Astrocyte (in vitro differentiated cells and primary cell): ENCODE measurements around the gene GNG12. TPM values are rescaled to one million over a fixed set of nuclear protein-coding genes. Genes with fewer than 3 reads are reported as not detected.
A peak's percentile ranks its signal among the peaks of the same experiment; 100 is the strongest.

Experiments used
- DNase-seq: peaks from one replicate; pipeline ENCODE4 v3.0.0-alpha.2; 2010; ENCODE audit warnings: low read depth
- FAIRE-seq: peaks from 2 replicates; lab custom pipeline; 2011; peaks lifted over from hg19 to GRCh38; lab: Jason Lieb, UNC
- H2AFZ ChIP-seq: 2 replicates; pipeline ENCODE4 v1.6.0; 2012; ENCODE audit warnings: low read depth, low read length, inconsistent platforms
- H3K27ac ChIP-seq: 2 replicates; pipeline ENCODE4 v1.5.1; 2011; ENCODE audit warnings: low read depth, low read length, inconsistent platforms
- H3K27me3 ChIP-seq: 2 replicates; pipeline ENCODE4 v1.6.0; 2011; ENCODE audit warnings: low read length, inconsistent platforms; ENCODE audit not compliant: insufficient read depth
- H3K36me3 ChIP-seq: 2 replicates; pipeline ENCODE4 v1.5.1; 2011; ENCODE audit warnings: low read length, inconsistent platforms; ENCODE audit not compliant: insufficient read depth
- H3K4me1 ChIP-seq: 2 replicates; pipeline ENCODE4 v1.5.1; 2011; ENCODE audit warnings: low read length, inconsistent platforms; ENCODE audit not compliant: insufficient read depth
- H3K4me2 ChIP-seq: 2 replicates; pipeline ENCODE4 v1.6.0; 2012; ENCODE audit warnings: low read length, inconsistent platforms
- H3K4me3 ChIP-seq: 2 replicates; pipeline ENCODE4 v1.5.1; 2011; ENCODE audit warnings: low read depth, mild to moderate bottlenecking, low read length, inconsistent platforms; ENCODE audit not compliant: insufficient read depth
- H3K79me2 ChIP-seq: 2 replicates; pipeline ENCODE4 v1.6.0; 2012; ENCODE audit warnings: mild to moderate bottlenecking, low read length, inconsistent platforms; ENCODE audit not compliant: insufficient read depth
- H3K9ac ChIP-seq: 2 replicates; pipeline ENCODE4 v1.6.0; 2012; ENCODE audit warnings: mild to moderate bottlenecking, low read length, inconsistent platforms
- H3K9me3 ChIP-seq: 2 replicates; pipeline ENCODE4 v1.5.1; 2012; ENCODE audit warnings: low read depth, mild to moderate bottlenecking, low read length, inconsistent platforms; ENCODE audit not compliant: insufficient read depth
- H4K20me1 ChIP-seq: 2 replicates; pipeline ENCODE4 v1.6.0; 2012; ENCODE audit warnings: low read length, inconsistent platforms; ENCODE audit not compliant: insufficient read depth
- H3K27ac Mint-ChIP-seq: one replicate; pipeline ENCODE4 v1.8.0; 2021; ENCODE audit warnings: mild to moderate bottlenecking, mixed read lengths; ENCODE audit not compliant: unreplicated experiment
- H3K27me3 Mint-ChIP-seq: one replicate; pipeline ENCODE4 v1.8.0; 2021; ENCODE audit warnings: low read depth, mixed read lengths; ENCODE audit not compliant: unreplicated experiment
- H3K36me3 Mint-ChIP-seq: one replicate; pipeline ENCODE4 v1.8.0; 2021; ENCODE audit warnings: low read depth, mixed read lengths; ENCODE audit not compliant: unreplicated experiment
- H3K4me1 Mint-ChIP-seq: one replicate; pipeline ENCODE4 v1.8.0; 2021; ENCODE audit warnings: low read depth, mixed read lengths; ENCODE audit not compliant: unreplicated experiment
- H3K4me3 Mint-ChIP-seq: one replicate; pipeline ENCODE4 v1.8.0; 2021; ENCODE audit warnings: mild to moderate bottlenecking, moderate library complexity, mixed read lengths; ENCODE audit not compliant: unreplicated experiment
- H3K9me3 Mint-ChIP-seq: one replicate; pipeline ENCODE4 v1.8.0; 2021; ENCODE audit warnings: mild to moderate bottlenecking, mixed read lengths; ENCODE audit not compliant: unreplicated experiment
- EZH2 ChIP-seq: IDR thresholded peaks from 2 replicates; pipeline ENCODE4 v1.6.1; 2012; ENCODE audit warnings: mild to moderate bottlenecking, low read length, inconsistent platforms; ENCODE audit not compliant: insufficient read depth
- total RNA-seq: library from RNA; stranded (reverse); gene quantifications from 2 replicates; pipeline ENCODE4 v1.2.1, GENCODE V29; 2021
- TF ChIP-seq, protein P1 (sequence below): IDR thresholded peaks from 2 replicates; pipeline ENCODE4 v1.5.1; 2011; ENCODE audit warnings: low read depth, mild to moderate bottlenecking, inconsistent platforms, low read length, moderate library complexity; ENCODE audit not compliant: insufficient read depth

Gene GNG12
- total RNA-seq, 1 donor from 2014 or later, result 101 TPM

DNA sequence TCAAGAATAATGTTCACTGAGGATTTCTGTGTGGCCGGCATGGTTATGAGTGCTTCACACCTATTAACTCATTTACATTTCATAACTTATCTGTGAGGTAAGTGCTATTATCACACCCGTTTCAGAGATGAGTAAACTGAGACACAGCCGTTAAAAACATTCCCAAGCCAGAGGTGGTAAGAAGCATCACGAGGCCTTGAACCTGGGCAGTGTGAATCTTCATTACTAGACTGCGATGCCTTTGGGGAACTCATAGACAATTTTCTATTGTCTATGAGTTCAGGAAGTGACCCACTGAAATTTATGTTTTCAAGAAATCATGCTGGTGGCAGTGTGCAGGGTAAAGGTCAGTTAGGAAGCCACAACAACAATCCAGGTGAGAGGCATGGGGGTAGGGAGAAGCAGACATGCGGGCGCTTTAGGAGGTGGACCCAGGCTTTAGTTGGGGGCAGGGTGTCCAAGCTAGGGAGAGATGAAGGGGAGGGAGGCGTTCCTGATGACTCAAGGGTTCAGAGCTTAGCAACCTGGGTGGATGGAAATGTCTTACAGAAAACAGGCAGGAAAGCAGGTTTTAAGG is 14.5 kb downstream of the GNG12 start:
- H3K4me2 ChIP-seq, result no peak overlapping the region
- H3K27me3 Mint-ChIP-seq, result no peaks in the 10 kb centered on the region
- H3K36me3 Mint-ChIP-seq, result peaks cover 14% of the 10 kb centered on the region
- H3K27ac ChIP-seq, result peak overlapping the region; percentile 3
- peak; percentile 38 for DNase-seq
- no peaks in the 10 kb centered on the region for H3K27me3 ChIP-seq
- peak overlapping the region; percentile 27 for H3K27ac Mint-ChIP-seq
- H2AFZ ChIP-seq, result no peak overlapping the region
- H3K9ac ChIP-seq, result no peak overlapping the region
- H3K4me3 Mint-ChIP-seq, result no peak overlapping the region
- no peaks in the 10 kb centered on the region for H3K9me3 ChIP-seq
- peaks cover 99% of the 10 kb centered on the region for H4K20me1 ChIP-seq
- H3K36me3 ChIP-seq, result peaks cover 4% of the 10 kb centered on the region
- H3K9me3 Mint-ChIP-seq, result no peaks in the 10 kb centered on the region
- peaks cover 36% of the 10 kb centered on the region for H3K4me1 Mint-ChIP-seq
- no peak for TF ChIP-seq EZH2
- TF ChIP-seq, protein P1, sequence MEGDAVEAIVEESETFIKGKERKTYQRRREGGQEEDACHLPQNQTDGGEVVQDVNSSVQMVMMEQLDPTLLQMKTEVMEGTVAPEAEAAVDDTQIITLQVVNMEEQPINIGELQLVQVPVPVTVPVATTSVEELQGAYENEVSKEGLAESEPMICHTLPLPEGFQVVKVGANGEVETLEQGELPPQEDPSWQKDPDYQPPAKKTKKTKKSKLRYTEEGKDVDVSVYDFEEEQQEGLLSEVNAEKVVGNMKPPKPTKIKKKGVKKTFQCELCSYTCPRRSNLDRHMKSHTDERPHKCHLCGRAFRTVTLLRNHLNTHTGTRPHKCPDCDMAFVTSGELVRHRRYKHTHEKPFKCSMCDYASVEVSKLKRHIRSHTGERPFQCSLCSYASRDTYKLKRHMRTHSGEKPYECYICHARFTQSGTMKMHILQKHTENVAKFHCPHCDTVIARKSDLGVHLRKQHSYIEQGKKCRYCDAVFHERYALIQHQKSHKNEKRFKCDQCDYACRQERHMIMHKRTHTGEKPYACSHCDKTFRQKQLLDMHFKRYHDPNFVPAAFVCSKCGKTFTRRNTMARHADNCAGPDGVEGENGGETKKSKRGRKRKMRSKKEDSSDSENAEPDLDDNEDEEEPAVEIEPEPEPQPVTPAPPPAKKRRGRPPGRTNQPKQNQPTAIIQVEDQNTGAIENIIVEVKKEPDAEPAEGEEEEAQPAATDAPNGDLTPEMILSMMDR, result no peak
- no peak overlapping the region for H3K4me3 ChIP-seq
- peaks cover 8% of the 10 kb centered on the region for H3K4me1 ChIP-seq
- peaks cover 100% of the 10 kb centered on the region for H3K79me2 ChIP-seq
- FAIRE-seq, result no peak

DNA sequence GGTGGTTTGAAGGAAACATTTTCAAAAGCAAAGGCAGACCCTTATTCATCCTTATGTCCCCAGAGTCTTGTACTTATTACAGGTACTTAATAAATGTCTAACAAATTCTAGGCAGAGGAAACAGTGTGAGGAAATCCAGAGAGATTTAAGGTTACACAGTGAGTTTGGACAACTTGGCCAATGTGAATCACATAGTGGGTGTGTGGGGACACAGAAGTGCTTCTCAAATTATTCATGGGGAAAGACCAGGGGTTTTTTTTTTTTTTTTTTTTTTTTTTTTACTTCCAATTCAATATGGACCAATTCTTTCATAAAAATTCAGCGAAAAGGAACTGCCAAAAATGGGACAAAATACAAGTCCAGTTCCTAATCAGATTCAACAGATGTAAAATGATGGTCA is 15.1 kb downstream of the GNG12 start:
- Histone ChIP-seq H3K27me3 (no peaks in the 10 kb centered on the region), H2AFZ (no peak overlapping the region), H3K4me1 (peaks cover 8% of the 10 kb centered on the region), H3K9ac (no peak overlapping the region), H3K79me2 (peaks cover 100% of the 10 kb centered on the region), H3K4me2 (no peak overlapping the region), H3K27ac (no peak overlapping the region), H4K20me1 (peaks cover 98% of the 10 kb centered on the region), H3K9me3 (no peaks in the 10 kb centered on the region), H3K36me3 (peaks cover 4% of the 10 kb centered on the region), H3K4me3 (no peak overlapping the region)
- no peak for TF ChIP-seq EZH2
- TF ChIP-seq, protein P1, result no peak
- no peak for FAIRE-seq
- H3K27ac Mint-ChIP-seq, result no peak overlapping the region
- H3K4me3 Mint-ChIP-seq, result no peak overlapping the region
- DNase-seq, result no peak
- H3K4me1 Mint-ChIP-seq, result peaks cover 41% of the 10 kb centered on the region
- H3K9me3 Mint-ChIP-seq, result no peaks in the 10 kb centered on the region
- peaks cover 14% of the 10 kb centered on the region for H3K36me3 Mint-ChIP-seq
- no peaks in the 10 kb centered on the region for H3K27me3 Mint-ChIP-seq

DNA sequence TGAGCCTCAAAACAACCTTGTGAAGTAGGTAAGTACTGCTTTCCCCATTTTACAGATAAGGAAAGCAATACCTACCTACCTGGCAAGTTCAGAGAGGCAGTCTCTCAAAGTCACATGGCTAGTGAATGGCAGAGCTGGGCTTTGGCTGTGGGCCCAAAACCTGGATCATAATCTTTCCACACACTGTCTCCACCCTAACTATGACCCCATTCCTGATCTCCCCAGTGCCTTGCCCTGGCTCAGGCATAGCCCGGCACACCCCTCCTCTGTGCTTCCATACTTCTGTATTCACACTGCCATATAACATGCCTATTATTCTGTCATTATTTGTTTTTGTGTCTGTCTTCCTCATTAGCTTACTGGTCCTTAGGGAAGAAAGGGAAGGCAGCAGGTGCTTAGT is 15.9 kb downstream of the GNG12 start:
- H3K27me3 ChIP-seq, result no peaks in the 10 kb centered on the region
- no peaks in the 10 kb centered on the region for H3K9me3 ChIP-seq
- Mint-ChIP-seq H3K36me3 (peaks cover 16% of the 10 kb centered on the region), H3K4me1 (peaks cover 44% of the 10 kb centered on the region), H3K27ac (no peak overlapping the region), H3K9me3 (no peaks in the 10 kb centered on the region), H3K4me3 (no peak overlapping the region), H3K27me3 (no peaks in the 10 kb centered on the region)
- H2AFZ ChIP-seq, result no peak overlapping the region
- H3K4me2 ChIP-seq, result no peak overlapping the region
- TF ChIP-seq, protein P1, result no peak
- TF ChIP-seq EZH2, result no peak
- DNase-seq (no peak), FAIRE-seq (no peak)
- H3K9ac ChIP-seq, result no peak overlapping the region
- no peak overlapping the region for H3K4me3 ChIP-seq
- peaks cover 100% of the 10 kb centered on the region for H3K79me2 ChIP-seq
- H3K27ac ChIP-seq, result no peak overlapping the region
- peaks cover 8% of the 10 kb centered on the region for H3K4me1 ChIP-seq
- peaks cover 4% of the 10 kb centered on the region for H3K36me3 ChIP-seq
- H4K20me1 ChIP-seq, result peaks cover 98% of the 10 kb centered on the region
